NCI-H1092 treated with DMSO at 0.1 percent for 48 hours (cell line): Measurements from ENCODE around the gene PCDHGC3.

Experiments used
- DNase-seq: peaks from one replicate; lab custom pipeline; 2025; lab: John Stamatoyannopoulos, UW

PCDHGC3 gene

DNA sequence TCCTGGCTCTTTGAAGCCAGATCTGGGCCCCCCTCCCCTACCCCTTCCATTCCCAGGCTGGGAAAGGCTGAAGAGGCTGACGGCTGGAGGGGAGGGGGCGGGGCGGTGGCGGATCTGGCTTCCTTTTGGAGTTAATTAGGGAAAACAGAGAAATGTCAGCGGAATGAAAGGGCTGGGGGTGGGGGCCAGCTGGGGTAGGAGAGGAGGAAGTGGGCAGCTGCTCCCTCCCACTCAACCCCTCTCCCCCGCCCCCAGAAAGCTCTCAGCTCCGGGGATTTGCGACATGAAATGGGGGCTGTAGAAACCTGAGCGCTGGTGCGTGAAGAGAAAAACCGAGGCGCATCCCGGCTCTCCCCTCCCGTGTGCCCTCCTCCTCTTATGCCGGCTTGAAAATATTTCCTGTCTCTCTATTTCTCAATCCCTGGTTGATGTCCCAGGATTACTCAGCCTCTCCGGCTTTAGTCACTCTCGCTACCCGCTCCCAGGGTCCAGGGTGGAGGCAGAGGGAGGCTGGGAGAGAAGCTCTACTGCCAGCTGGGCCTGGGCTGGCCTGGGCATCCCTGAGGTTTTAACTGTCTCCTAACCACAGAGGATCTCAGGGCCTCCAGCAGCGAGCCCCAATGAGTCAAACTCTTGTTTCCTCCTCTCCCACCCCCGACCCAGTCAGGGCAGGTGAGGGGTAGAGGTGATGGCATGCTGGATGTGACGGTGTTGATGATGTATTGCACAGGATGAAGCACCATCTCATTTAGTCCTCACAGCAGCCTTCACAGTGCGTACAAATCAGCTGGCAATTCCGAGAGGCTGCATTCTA is 33.2 kb downstream of the PCDHGC3 start:
- DNase-seq = peak; percentile 42

DNA sequence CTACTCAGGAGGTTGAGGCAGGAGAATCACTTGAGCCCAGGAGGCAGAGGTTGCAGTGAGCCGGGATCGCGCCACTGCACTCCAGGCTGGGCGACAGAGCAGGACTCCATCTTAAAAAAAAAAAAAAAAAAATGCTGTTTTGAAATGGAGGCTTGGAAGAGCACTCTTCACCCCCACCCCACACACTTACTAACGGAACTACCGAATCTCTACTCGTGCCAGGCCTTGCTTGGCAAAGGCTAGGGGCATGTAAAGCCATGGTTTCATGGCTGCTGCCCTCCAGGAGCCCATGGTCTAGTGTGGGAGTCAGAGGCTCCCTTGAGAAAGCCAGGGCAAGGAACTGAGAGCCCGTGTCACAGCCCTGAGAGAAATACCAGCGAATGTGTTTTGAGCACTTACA is 34.4 kb downstream of the PCDHGC3 start:
- DNase-seq = no peak

DNA sequence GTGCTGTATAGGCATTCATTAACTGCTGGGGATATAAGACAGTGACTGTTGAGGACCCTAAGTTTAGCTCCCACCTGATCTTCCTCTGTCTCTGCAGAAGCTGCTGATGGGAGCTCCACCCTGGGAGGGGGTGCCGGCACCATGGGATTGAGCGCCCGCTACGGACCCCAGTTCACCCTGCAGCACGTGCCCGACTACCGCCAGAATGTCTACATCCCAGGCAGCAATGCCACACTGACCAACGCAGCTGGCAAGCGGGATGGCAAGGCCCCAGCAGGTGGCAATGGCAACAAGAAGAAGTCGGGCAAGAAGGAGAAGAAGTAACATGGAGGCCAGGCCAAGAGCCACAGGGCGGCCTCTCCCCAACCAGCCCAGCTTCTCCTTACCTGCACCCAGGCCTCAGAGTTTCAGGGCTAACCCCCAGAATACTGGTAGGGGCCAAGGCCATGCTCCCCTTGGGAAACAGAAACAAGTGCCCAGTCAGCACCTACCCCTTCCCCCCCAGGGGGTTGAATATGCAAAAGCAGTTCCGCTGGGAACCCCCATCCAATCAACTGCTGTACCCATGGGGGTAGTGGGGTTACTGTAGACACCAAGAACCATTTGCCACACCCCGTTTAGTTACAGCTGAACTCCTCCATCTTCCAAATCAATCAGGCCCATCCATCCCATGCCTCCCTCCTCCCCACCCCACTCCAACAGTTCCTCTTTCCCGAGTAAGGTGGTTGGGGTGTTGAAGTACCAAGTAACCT is 35.3 kb downstream of the PCDHGC3 start:
- DNase-seq = no peak

DNA sequence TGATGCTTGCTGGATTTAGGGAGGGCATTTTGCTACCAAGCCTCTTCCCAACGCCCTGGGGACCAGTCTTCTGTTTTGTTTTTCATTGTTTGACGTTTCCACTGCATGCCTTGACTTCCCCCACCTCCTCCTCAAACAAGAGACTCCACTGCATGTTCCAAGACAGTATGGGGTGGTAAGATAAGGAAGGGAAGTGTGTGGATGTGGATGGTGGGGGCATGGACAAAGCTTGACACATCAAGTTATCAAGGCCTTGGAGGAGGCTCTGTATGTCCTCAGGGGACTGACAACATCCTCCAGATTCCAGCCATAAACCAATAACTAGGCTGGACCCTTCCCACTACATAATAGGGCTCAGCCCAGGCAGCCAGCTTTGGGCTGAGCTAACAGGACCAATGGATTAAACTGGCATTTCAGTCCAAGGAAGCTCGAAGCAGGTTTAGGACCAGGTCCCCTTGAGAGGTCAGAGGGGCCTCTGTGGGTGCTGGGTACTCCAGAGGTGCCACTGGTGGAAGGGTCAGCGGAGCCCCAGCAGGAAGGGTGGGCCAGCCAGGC is 36.1 kb downstream of the PCDHGC3 start:
- DNase-seq = no peak

DNA sequence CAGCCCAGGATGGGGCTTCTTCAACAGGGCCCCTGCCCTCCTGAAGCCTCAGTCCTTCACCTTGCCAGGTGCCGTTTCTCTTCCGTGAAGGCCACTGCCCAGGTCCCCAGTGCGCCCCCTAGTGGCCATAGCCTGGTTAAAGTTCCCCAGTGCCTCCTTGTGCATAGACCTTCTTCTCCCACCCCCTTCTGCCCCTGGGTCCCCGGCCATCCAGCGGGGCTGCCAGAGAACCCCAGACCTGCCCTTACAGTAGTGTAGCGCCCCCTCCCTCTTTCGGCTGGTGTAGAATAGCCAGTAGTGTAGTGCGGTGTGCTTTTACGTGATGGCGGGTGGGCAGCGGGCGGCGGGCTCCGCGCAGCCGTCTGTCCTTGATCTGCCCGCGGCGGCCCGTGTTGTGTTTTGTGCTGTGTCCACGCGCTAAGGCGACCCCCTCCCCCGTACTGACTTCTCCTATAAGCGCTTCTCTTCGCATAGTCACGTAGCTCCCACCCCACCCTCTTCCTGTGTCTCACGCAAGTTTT is 36.7 kb downstream of the PCDHGC3 start:
- DNase-seq = peak; percentile 48

DNA sequence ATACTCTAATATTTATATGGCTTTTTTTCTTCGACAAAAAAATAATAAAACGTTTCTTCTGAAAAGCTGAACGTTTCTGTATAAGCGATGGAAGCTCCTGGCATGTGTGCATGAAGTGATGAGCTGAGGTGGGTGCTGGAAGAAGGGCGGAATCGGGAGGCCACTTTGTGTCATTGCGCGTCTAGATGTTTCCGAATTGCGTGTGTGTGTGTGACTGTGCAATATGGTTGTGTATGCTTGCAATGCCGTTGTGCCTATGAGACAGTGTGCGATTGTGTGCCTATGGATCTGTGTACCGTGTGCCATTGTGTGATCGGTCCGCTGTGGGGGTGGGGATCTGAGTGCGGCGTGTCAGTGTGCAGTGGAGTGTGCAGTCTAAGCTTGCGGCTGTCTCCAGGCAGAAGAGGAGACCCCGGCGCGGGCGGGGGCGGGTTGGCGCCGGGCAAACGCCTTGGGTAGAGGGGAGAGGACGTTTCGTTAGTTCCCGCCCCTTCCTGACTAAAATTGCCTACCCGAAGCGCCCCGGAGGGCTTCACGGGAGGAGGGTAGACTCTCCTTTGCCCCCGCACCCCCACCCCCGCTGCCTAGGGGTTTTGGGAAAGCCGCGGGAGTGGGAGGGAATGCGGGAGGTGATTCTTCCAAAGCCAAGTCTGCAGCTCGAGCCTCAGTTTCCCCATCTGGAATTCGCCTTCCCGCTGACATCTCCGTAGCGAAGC is 37.3 kb downstream of the PCDHGC3 start:
- DNase-seq = peak; percentile 52

DNA sequence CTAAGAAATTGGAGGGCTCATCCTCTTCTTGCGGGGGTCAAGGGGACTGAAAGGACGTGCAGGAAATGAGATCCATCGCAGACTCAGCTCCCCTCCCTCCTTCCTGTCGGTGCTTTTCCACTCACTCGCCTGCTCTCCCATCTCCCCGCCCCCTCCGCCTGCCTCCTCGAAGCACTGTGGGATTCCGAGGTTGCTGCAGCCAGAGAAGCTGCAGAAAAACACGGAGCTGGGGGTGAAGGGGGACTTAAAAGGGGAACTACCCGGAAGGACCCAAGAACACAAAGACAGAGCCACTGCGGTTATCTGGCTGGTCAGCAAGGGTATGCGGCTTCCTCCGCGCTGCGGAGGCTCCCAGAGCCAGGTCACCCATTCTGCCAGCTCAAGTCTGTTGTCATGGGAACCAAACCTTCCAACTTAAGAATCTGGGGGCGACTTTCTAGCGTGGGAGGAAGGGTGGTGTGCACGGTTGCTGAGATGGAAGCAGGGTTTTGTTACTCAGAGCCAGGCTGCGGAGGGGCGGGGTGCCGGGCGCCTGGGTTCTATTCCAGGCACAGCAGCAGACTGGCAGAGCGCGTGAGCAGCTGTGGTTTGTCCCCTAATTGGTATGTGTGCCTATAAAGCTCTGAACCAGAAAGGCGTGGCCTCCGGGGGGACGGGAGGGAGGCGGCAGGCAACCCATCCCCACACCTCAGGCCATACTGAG is 38.0 kb downstream of the PCDHGC3 start:
- DNase-seq = peak; percentile 41

DNA sequence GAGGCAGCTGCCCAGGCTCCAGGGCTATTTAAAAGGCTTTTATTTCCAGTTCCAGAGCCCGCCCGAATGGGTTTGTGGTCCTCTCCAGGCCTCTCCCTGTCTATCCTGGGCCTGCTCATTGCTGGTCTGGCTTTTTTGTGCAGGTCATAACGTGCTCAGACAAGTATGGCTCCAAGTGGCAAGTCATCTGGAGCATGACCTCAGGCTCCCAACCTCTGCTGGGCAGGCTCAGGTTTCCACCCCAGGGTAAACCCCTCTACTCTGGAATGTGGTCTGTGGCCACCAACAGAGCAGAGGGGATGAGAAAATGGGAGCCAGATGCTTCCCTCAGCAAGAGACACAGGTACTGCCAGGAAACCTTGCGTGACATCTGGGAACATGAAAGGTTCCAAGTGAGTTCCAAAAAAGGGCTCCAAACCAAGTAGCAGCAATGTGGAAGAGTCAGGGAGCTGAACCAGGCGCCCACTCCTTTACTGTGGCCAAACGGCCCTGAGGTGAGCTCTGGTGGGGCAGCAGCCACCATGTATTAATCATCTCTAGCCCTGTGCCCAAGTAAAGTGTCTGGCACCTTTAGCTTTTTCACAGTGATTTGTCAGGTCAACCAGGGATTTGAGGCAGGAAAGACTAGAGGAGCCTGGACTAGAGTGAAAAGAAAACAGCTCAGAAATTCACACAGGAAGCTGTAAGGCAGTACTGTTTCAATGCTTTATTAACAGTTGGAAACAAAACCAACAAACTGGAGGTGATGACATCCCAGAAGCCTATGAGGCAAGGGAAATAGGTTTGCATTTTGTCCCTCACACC is 38.8 kb downstream of the PCDHGC3 start:
- DNase-seq = no peak

DNA sequence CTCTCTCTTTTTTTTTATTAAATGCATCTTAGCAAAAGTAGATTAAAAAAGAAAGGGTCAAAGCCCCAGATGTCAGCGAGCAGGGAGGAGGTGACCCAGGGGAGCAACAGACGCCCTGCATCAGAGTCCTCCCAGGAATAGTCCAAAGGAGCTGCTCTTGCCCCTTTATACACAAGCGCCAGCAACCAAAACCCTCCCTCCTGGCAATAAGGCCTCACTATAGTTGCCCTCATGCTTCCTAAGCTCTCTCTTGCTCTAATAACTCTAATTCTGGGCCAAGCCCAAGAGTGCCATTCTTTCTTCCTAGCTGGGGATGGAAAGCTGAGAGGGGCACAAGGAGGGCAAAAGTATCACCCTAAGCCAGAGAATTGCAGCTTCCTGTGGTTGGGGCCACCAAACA is 39.4 kb downstream of the PCDHGC3 start:
- no peak for DNase-seq

DNA sequence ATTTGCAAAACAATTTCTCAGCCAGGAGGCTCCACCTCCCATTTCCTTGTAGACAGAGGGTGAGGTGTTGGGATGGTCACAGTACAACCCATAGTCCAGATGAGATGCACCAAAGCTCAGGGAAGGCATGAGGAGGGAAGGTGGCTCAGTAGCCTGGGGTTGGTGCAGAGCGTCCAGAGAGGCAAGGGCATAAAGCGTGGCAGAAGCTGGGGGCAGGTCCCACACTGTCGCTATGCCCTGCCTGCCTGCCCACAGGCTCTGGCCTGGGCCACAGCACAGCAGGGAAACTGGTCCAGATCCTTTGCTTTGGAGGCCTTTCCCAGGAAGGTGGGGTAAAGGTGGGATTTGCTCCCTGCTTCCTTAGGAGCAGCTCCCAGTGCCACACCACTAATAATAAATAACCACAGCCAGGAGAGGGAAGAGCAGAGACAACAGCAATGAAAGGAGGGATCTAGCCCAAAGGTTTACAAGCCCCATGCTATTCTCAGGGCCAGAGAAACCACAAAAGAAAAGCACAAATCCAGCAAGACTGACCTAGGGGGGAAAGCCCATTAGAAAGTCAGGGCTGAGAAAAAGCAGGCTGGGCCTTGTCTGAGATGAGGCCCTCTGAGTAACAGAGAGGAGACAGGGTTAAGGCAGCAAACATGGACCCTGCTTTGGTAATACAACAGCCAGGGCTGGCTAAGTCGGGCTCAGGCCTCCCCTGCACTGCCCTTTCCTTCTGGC is 40.3 kb downstream of the PCDHGC3 start:
- no peak for DNase-seq

DNA sequence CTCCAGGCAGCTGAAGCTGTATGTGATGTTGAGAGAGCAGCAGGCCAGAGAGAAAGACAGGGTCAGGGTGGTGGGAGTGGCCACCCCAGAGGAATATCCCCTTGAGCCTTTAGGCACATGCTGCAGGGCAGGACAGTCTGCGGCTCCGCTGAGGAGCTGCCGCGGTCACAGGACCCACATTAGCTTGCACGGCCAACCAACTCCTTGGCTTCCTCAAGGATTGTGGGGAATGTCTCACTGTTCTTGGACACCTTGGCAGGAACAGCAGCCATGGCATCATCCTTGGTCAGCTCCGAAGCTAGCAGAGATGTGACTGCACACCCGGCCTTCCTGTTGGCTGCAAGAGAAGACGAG is 40.9 kb downstream of the PCDHGC3 start:
- no peak for DNase-seq

DNA sequence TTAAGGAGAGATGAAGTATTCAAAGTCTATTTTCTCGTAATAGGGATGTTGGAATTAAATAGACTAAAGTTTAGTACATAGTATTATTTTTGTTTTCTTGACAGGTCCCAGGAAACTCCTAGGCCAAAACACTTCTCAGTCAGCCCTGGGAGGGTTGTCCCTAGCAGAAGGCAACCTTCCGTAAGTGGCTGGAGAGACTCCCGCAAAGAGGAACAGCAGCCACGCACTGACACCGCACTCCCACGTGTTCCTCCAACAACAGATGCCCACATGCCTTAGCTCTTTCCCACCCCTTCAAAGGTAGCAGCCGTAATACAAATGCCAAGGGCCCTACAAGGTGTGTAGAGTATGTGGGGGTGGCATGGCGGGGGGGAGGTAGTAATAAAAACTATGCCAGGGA is 41.5 kb downstream of the PCDHGC3 start:
- DNase-seq = no peak

DNA sequence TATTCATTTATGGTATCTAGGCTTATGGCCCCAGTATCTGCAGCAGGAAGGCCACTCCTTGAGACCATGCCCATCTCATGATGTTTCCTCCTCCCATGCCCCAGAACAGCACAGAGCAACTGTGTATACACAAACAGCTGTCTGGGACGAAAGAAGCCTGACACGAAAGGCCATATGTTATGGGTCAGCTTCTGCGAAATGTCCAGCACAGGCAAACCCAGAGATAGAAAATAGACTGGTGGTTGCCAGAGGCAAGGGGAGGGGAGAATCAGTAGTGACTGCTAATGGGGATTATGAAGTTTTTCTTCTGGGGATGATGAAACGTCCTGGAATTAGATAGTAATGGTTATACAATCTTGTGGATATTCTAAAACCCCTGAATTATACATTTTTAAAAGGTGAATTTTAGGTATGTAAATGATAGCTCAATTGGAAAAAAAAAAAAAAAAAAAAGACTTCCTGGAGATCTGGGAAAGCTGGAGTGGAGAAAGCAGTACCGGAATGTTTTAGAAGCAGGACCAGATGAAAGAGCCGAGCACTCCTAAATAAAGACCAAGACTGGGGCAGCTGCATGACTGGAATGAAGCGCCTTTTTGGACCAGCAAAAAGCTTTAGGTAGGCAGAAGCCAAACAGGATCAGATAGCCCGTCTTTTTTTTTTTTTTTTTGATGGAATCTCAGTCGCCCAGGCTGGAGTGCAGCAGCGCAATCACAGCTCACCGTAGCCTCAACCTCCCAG is 42.3 kb downstream of the PCDHGC3 start:
- no peak for DNase-seq

DNA sequence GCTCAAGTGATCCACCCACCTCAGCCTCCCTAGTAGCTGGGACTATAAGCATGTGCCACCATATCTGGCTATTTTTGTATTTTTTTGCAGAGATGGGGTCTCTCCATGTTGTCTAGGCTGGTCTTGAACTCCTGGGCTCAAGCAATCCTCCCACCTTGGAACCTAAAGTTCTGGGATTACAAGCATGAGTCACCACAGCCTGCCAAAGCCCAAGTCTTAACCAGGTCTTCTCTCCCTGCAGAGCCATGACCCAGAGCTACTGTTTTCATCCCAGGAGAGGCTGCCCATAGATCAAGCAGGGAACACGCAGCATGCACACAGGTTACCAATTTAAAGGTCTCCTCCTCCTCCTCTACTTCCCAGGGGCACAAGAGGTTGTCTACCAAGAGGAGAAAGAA is 42.9 kb downstream of the PCDHGC3 start:
- no peak for DNase-seq

DNA sequence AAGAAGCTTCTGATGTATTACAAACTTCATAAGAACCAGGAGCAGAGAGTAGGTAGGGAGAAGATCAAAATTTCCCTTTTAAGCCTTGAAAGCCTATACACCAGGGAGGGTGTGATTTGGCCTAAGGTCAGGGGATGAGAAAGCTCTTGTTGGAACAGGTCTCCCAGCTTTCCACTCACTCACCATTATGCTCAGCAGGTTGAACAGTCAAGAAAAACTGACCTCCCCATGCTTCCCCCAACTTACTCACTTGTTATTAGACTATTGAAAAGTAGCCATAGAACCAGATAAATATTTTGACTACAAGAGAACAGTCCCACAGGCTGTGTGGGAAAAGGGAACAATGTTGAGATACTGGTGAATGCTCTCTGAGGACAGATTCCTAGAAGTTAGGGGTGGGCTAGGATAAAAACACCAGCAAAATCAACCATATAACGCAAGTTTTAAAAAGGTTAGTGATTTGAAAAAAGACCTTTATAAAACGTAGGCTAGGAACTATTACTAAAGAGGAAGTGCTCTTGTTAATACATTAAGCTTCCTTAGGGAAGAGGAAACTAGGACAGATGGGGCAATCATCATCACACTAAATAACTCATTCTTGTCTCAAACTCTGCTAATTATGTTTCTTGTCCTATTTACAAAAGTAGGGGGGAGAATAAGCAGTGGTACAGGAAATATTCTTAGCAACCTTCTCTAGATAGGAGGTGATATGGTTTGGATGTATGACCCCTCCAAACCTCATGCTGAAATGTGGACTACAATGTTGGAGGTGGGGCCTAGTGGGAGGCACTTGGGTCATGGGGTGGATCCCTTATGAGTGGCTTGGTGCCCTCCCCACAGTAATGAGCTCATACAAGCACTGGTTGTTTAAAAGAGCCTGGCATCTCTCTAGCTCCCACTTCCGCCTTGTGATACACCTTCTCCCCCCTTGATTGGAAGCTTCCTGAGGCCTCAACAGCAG is 44.1 kb downstream of the PCDHGC3 start:
- no peak for DNase-seq

DNA sequence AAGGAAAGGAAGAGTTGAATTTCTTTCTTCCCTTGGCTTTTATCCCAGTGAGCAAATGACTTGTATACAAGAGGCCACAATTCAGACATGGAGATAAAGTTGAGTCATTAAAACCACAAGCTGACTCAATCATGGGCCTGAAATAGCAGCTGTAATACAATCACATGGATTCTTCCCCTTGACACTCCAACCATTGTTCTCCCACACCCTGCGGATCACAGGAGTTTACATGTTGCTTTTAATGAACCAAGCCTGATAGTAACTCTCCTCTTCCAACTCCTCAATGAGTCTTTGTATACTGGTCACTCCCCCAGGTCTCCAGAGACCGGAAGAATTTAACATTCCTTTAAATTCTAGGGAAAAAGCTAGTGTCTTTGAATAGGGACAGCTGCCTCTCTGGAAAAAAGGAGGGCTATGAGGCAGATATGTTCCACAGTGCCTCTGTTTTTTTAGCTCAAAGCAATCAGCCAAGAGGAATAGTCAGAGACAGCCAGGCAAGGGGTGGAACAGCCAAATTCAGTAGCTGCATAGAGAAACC is 45.5 kb downstream of the PCDHGC3 start:
- no peak for DNase-seq

DNA sequence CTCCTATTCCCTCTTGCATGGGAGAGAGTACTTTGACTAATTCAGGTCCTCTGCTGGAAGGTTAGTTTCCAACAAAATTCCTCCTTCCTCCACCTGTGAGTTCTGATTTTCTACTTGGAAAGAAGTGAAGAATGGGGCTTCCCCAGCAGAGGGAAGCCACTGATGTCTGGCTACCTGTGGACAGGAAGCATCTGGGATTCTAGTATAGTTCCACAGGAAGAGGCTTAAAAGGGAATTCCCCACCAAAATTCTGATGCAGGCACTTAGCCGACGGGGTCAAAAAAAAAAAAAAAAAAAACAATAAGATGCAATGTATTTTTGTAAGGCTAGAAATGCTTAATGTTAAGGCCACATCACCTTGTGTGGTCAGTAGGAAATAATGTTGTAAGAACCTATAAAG is 46.5 kb downstream of the PCDHGC3 start:
- DNase-seq = no peak

DNA sequence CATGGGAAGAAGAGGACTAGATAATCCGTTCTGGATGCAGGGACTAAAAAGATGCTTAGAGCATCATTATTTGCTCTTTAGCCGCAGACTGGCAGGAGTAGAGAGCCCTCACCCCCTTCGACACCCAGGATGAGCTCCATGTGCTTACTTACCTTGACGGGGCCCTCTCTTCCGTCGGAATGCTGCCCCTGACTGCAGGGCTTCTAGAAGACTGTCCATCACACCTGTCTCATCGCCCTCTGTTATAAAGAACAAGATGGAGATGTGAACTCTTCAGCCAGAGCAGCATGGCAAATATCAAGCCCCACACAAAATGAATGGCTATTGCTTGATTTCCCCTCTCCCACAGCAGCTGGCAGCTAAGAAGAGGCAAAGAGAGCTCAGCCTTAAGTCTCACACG is 48.2 kb downstream of the PCDHGC3 start:
- DNase-seq = no peak
